Neuronal stem cell (in vitro differentiated cells): ENCODE results near the gene CTTNBP2.

Source experiments
- DNase-seq: peaks from one replicate; pipeline ENCODE4 v3.0.0-alpha.2; 2013; ENCODE audit warnings: low spot score
- H2AFZ ChIP-seq: one replicate; pipeline ENCODE4 v1.6.1; 2013; ENCODE audit warnings: mild to moderate bottlenecking, low read length, inconsistent platforms
- H2AK5ac ChIP-seq: 2 replicates; pipeline ENCODE4 v1.6.1; 2013; ENCODE audit warnings: low read depth, mild to moderate bottlenecking, inconsistent platforms, low read length, moderate library complexity, mixed read lengths
- H2BK120ac ChIP-seq: 2 replicates; pipeline ENCODE4 v1.6.1; 2013; ENCODE audit warnings: low read depth, mild to moderate bottlenecking, inconsistent platforms, low read length, moderate library complexity, mixed read lengths
- H2BK12ac ChIP-seq: one replicate; pipeline ENCODE4 v1.6.1; 2013; ENCODE audit warnings: low read length, inconsistent platforms
- H2BK15ac ChIP-seq: 2 replicates; pipeline ENCODE4 v1.6.1; 2013; ENCODE audit warnings: mild to moderate bottlenecking, low read length, inconsistent platforms, mixed read lengths
- H2BK5ac ChIP-seq: one replicate; pipeline ENCODE4 v1.6.1; 2013; ENCODE audit warnings: inconsistent platforms, mild to moderate bottlenecking, low read length, moderate library complexity
- H3K14ac ChIP-seq: one replicate; pipeline ENCODE4 v1.6.1; 2013; ENCODE audit warnings: low read length, inconsistent platforms
- H3K18ac ChIP-seq: 2 replicates; pipeline ENCODE4 v1.6.1; 2013; ENCODE audit warnings: low read length, inconsistent platforms
- H3K23ac ChIP-seq: 2 replicates; pipeline ENCODE4 v1.6.1; 2013; ENCODE audit warnings: low read depth, mild to moderate bottlenecking, mixed read lengths, low read length, inconsistent platforms; ENCODE audit not compliant: poor library complexity
- H3K27ac ChIP-seq: replicated peaks from 3 replicates; pipeline ENCODE4 v1.5.1; 2013; ENCODE audit warnings: low read length, inconsistent platforms
- H3K27me3 ChIP-seq, 3 experiments: 2 replicates each; pipeline ENCODE4 v1.6.1; 2013; ENCODE audit warnings: low read length in 3 of 3, mild to moderate bottlenecking in 2 of 3, inconsistent platforms in 1 of 3, low read depth in 1 of 3, mixed read lengths in 1 of 3, moderate library complexity in 1 of 3; ENCODE audit not compliant: control insufficient read depth in 3 of 3, insufficient read depth in 3 of 3
- H3K36me3 ChIP-seq, 2 donors: replicated peaks in 1 of 2; 2 replicates each; pipeline ENCODE4 v1.6.1; 2013; ENCODE audit warnings: low read length in 2 of 2; ENCODE audit not compliant: control insufficient read depth in 2 of 2, insufficient read depth in 2 of 2
- H3K4ac ChIP-seq: 2 replicates; pipeline ENCODE4 v1.6.1; 2013; ENCODE audit warnings: inconsistent platforms, mild to moderate bottlenecking, low read length, moderate library complexity
- H3K4me1 ChIP-seq, 2 donors: 1 replicate in 1 of 2; 2 replicates in 1 of 2; pipeline ENCODE4 v1.6.1; 2013; ENCODE audit warnings: low read length in 2 of 2, low read depth in 1 of 2; ENCODE audit not compliant: control insufficient read depth in 2 of 2, insufficient read depth in 1 of 2
- H3K4me2 ChIP-seq: one replicate; pipeline ENCODE4 v1.6.1; 2013; ENCODE audit warnings: mild to moderate bottlenecking, low read length, inconsistent platforms; ENCODE audit not compliant: insufficient read depth, poor library complexity, severe bottlenecking
- H3K4me3 ChIP-seq, 2 donors: 2 replicates each; pipeline ENCODE4 v1.5.1; 2013; ENCODE audit warnings: low read length in 2 of 2, mild to moderate bottlenecking in 2 of 2, inconsistent platforms in 1 of 2, moderate library complexity in 1 of 2
- H3K79me1 ChIP-seq: one replicate; pipeline ENCODE4 v1.6.1; 2013; ENCODE audit warnings: low read depth, mild to moderate bottlenecking, inconsistent platforms, low read length, moderate library complexity
- H3K9ac ChIP-seq: one replicate; pipeline ENCODE4 v1.6.1; 2013; ENCODE audit warnings: mild to moderate bottlenecking, low read depth, low read length, inconsistent platforms; ENCODE audit not compliant: poor library complexity
- H3K9me3 ChIP-seq, 2 donors: replicated peaks in 1 of 2; 2 replicates each; pipeline versions ENCODE3 to v1.6.1; 2013; ENCODE audit warnings: low read length in 2 of 2, mild to moderate bottlenecking in 2 of 2, inconsistent platforms in 1 of 2, low read depth in 1 of 2, mixed read lengths in 1 of 2, moderate library complexity in 1 of 2; ENCODE audit not compliant: control insufficient read depth in 2 of 2, insufficient read depth in 1 of 2
- H4K8ac ChIP-seq: one replicate; pipeline ENCODE4 v1.6.1; 2013; ENCODE audit warnings: low read depth, mild to moderate bottlenecking, inconsistent platforms, low read length, moderate library complexity
- H4K91ac ChIP-seq: one replicate; pipeline ENCODE4 v1.6.1; 2013; ENCODE audit warnings: low read length, low read depth, mild to moderate bottlenecking, inconsistent platforms; ENCODE audit not compliant: poor library complexity
- WGBS, 2 donors: extraction: QIAGEN DNeasy Blood & Tissue Kit; methylation state at CpG; one replicate each; pipeline ENCODE4 v1.1.7; 2013; ENCODE audit warnings: missing lambda C conversion rate in 2 of 2, mixed read lengths in 1 of 2; ENCODE audit not compliant: insufficient read length in 2 of 2, insufficient replicate concordance in 1 of 2; ENCODE audit errors: extremely low coverage in 2 of 2; 5-methylcytosine and 5-hydroxymethylcytosine counted together

Gene CTTNBP2

GRCh38 chr7:117841011-117841410 is 32.2 kb downstream of the CTTNBP2 start:
- Histone ChIP-seq H2AK5ac (no peak overlapping the region), H2BK120ac (no peak overlapping the region), H3K9me3 (peaks cover 0 to 6% of the 10 kb centered on the region in 2 donors), H3K18ac (no peak overlapping the region), H4K91ac (no peak overlapping the region), H3K79me1 (no peaks in the 10 kb centered on the region), H3K4me3 (no peak overlapping the region), H3K4me1 (no peaks in the 10 kb centered on the region), H3K4me2 (no peak overlapping the region), H2AFZ (no peak overlapping the region), H3K9ac (no peak overlapping the region), H3K14ac (no peak overlapping the region), H3K23ac (no peak overlapping the region), H3K4ac (no peak overlapping the region), H4K8ac (no peak overlapping the region), H3K27ac (no peak overlapping the region), H3K27me3 (peaks cover 0 to 2% (median 0%) of the 10 kb centered on the region in 3 experiments), H2BK15ac (no peak overlapping the region), H3K36me3 (peaks cover 0 to 2% of the 10 kb centered on the region in 2 donors), H2BK12ac (no peak overlapping the region), H2BK5ac (no peak overlapping the region)
- DNase-seq: no peak

GRCh38 chr7:117839507-117839906 is 33.7 kb downstream of the CTTNBP2 start:
- Histone ChIP-seq H3K27ac (no peak overlapping the region), H4K8ac (no peak overlapping the region), H3K4me3 (no peak overlapping the region), H2BK15ac (no peak overlapping the region), H2BK12ac (no peak overlapping the region), H3K36me3 (peaks cover 0 to 2% of the 10 kb centered on the region in 2 donors), H2BK5ac (no peak overlapping the region), H3K18ac (no peak overlapping the region), H3K79me1 (no peaks in the 10 kb centered on the region), H3K14ac (no peak overlapping the region), H3K23ac (no peak overlapping the region), H2BK120ac (no peak overlapping the region), H3K9me3 (peaks cover 0 to 6% of the 10 kb centered on the region in 2 donors), H3K4me1 (no peaks in the 10 kb centered on the region), H4K91ac (no peak overlapping the region), H2AFZ (no peak overlapping the region), H2AK5ac (no peak overlapping the region), H3K4ac (no peak overlapping the region), H3K4me2 (no peak overlapping the region), H3K27me3 (peaks cover 0 to 2% (median 0%) of the 10 kb centered on the region in 3 experiments), H3K9ac (no peak overlapping the region)
- no peak for DNase-seq

GRCh38 chr7:117837841-117838240 is 35.4 kb downstream of the CTTNBP2 start:
- no peak overlapping the region for H2BK5ac ChIP-seq
- no peak overlapping the region for H3K4me2 ChIP-seq
- H3K14ac ChIP-seq: no peak overlapping the region
- no peak overlapping the region for H2BK15ac ChIP-seq
- no peak overlapping the region for H4K8ac ChIP-seq
- H2BK120ac ChIP-seq: no peak overlapping the region
- no peak overlapping the region for H2BK12ac ChIP-seq
- H3K27ac ChIP-seq: no peak overlapping the region
- H3K4ac ChIP-seq: no peak overlapping the region
- no peak overlapping the region for H3K4me3 ChIP-seq
- peaks cover 0 to 4% of the 10 kb centered on the region in 2 donors for H3K36me3 ChIP-seq
- no peak for DNase-seq
- no peaks in the 10 kb centered on the region for H3K9me3 ChIP-seq
- H3K79me1 ChIP-seq: peaks cover 4% of the 10 kb centered on the region
- no peak overlapping the region for H2AK5ac ChIP-seq
- H2AFZ ChIP-seq: no peak overlapping the region
- H3K23ac ChIP-seq: no peak overlapping the region
- no peak overlapping the region for H3K18ac ChIP-seq
- no peak overlapping the region for H4K91ac ChIP-seq
- H3K9ac ChIP-seq: no peak overlapping the region
- H3K27me3 ChIP-seq: peaks cover 0 to 2% (median 0%) of the 10 kb centered on the region in 3 experiments
- no CpG with 5 or more reads among the region's 1 CpG for WGBS, 2 donors
- no peaks in the 10 kb centered on the region for H3K4me1 ChIP-seq

GRCh38 chr7:117835016-117835664 is 38.1 kb downstream of the CTTNBP2 start:
- Histone ChIP-seq H3K4me3 (no peak overlapping the region), H3K27me3 (peaks cover 0 to 2% (median 0%) of the 10 kb centered on the region in 3 experiments), H2BK120ac (no peak overlapping the region), H3K4me1 (no peaks in the 10 kb centered on the region), H4K8ac (no peak overlapping the region), H3K36me3 (peaks cover 0 to 4% of the 10 kb centered on the region in 2 donors), H4K91ac (no peak overlapping the region), H2AFZ (no peak overlapping the region), H3K4ac (no peak overlapping the region), H3K4me2 (no peak overlapping the region), H2BK5ac (no peak overlapping the region), H2AK5ac (no peak overlapping the region), H3K9ac (no peak overlapping the region), H3K27ac (no peak overlapping the region), H3K23ac (no peak overlapping the region), H3K14ac (no peak overlapping the region), H3K9me3 (no peaks in the 10 kb centered on the region), H2BK12ac (no peak overlapping the region), H3K18ac (no peak overlapping the region), H3K79me1 (peaks cover 4% of the 10 kb centered on the region), H2BK15ac (no peak overlapping the region)
- DNase-seq: no peak
- WGBS, 2 donors: no CpG with 5 or more reads among the region's 4 CpGs
